SK-N-SH treated with all-trans-retinoic acid at 6 μM for 48 hours (cell line): ENCODE data around the gene KIAA1755.

ENCODE experiments used
- ATAC-seq: fragments of 200-7000 bp; cut with Tn5 transposase; 3 replicates; pipeline ENCODE4 v1.9.1; 2020; ENCODE audit warnings: mild to moderate bottlenecking, moderate library complexity
- ARNTL ChIP-seq: fragments of 450-650 bp; formaldehyde crosslinking; IDR thresholded peaks from 2 replicates; pipeline ENCODE4 v1.5.0; 2020; ENCODE audit warnings: low read depth, mild to moderate bottlenecking, moderate library complexity, borderline replicate concordance
- BACH2 ChIP-seq: fragments of 250-450 bp; sonication (Bioruptor Pico); IDR thresholded peaks from 2 replicates; pipeline ENCODE4 v1.9.0; 2021; ENCODE audit warnings: mild to moderate bottlenecking, borderline replicate concordance
- CSDC2 ChIP-seq: fragments of 250-450 bp; sonication (Bioruptor Pico); IDR thresholded peaks from 2 replicates; pipeline ENCODE4 v1.5.0; 2020; ENCODE audit warnings: mild to moderate bottlenecking, moderate library complexity
- ESRRG ChIP-seq: fragments of 250-450 bp; sonication (Bioruptor Pico); IDR thresholded peaks from 2 replicates; pipeline ENCODE4 v1.6.1; 2021; ENCODE audit warnings: mild to moderate bottlenecking
- GLIS3 ChIP-seq: fragments of 250-450 bp; sonication (Bioruptor Pico); IDR thresholded peaks from 2 replicates; pipeline ENCODE4 v1.5.0; 2020; ENCODE audit warnings: mild to moderate bottlenecking, moderate library complexity
- ISL1 ChIP-seq: fragments of 250-450 bp; sonication (Bioruptor Pico); IDR thresholded peaks from 2 replicates; pipeline ENCODE4 v2.1.2; 2022; ENCODE audit warnings: mild to moderate bottlenecking, moderate library complexity
- OSR1 ChIP-seq: fragments of 250-450 bp; sonication (Bioruptor Pico); IDR thresholded peaks from 2 replicates; pipeline ENCODE4 v1.8.0; 2022; ENCODE audit warnings: moderate library complexity, mild to moderate bottlenecking, inconsistent platforms
- PPARA ChIP-seq: fragments of 250-450 bp; sonication (Bioruptor Pico); IDR thresholded peaks from 2 replicates; pipeline ENCODE4 v1.5.0; 2020; ENCODE audit warnings: mild to moderate bottlenecking, borderline replicate concordance
- RARB ChIP-seq: fragments of 250-450 bp; sonication (Bioruptor Pico); IDR thresholded peaks from 2 replicates; pipeline ENCODE4 v1.8.0; 2021; ENCODE audit warnings: mild to moderate bottlenecking, moderate library complexity
- SNAI2 ChIP-seq: fragments of 250-450 bp; sonication (Bioruptor Pico); IDR thresholded peaks from 2 replicates; pipeline ENCODE4 v1.5.0; 2020; ENCODE audit warnings: mild to moderate bottlenecking, moderate library complexity
- TCF4 ChIP-seq: fragments of 250-450 bp; sonication (Bioruptor Pico); IDR thresholded peaks from 2 replicates; pipeline ENCODE4 v1.8.0; 2021; ENCODE audit warnings: mild to moderate bottlenecking, moderate library complexity, borderline replicate concordance
- ZC3H10 ChIP-seq: fragments of 250-450 bp; sonication (Bioruptor Pico); IDR thresholded peaks from 2 replicates; pipeline ENCODE4 v1.5.1; 2021; ENCODE audit warnings: mild to moderate bottlenecking, moderate library complexity
- ZFP3 ChIP-seq: fragments of 250-450 bp; sonication (Bioruptor Pico); IDR thresholded peaks from 2 replicates; pipeline ENCODE4 v1.5.0; 2020; ENCODE audit warnings: mild to moderate bottlenecking, moderate library complexity
- ZFP30 ChIP-seq: fragments of 450-650 bp; formaldehyde crosslinking; IDR thresholded peaks from 2 replicates; pipeline ENCODE4 v1.5.0; 2022; ENCODE audit warnings: mild to moderate bottlenecking, moderate library complexity
- ZNF565 ChIP-seq: fragments of 450-650 bp; formaldehyde crosslinking; conservative IDR thresholded peaks from 2 replicates; pipeline ENCODE4 v1.5.0; 2020; ENCODE audit warnings: low read depth, mild to moderate bottlenecking, moderate library complexity
- ZNF70 ChIP-seq: fragments of 450-650 bp; formaldehyde crosslinking; IDR thresholded peaks from 2 replicates; pipeline ENCODE4 v1.5.0; 2020; ENCODE audit warnings: mild to moderate bottlenecking, moderate library complexity
- ZNF8 ChIP-seq: fragments of 450-650 bp; formaldehyde crosslinking; IDR thresholded peaks from 2 replicates; pipeline ENCODE4 v1.5.0; 2020; ENCODE audit warnings: mild to moderate bottlenecking, moderate library complexity
- TF ChIP-seq, protein P1 (sequence below): fragments of 250-450 bp; sonication (Bioruptor Pico); IDR thresholded peaks from 2 replicates; pipeline ENCODE4 v1.5.1; 2020; ENCODE audit warnings: low read depth, mild to moderate bottlenecking, moderate library complexity
- TF ChIP-seq, protein P2 (sequence below): fragments of 250-450 bp; sonication (Bioruptor Pico); IDR thresholded peaks from 2 replicates; pipeline ENCODE4 v1.5.1; 2021; ENCODE audit warnings: mild to moderate bottlenecking, moderate library complexity
- TF ChIP-seq, protein P3 (sequence below): fragments of 250-450 bp; sonication (Bioruptor Pico); IDR thresholded peaks from 2 replicates; pipeline ENCODE4 v1.8.0; 2021; ENCODE audit warnings: low read depth, mild to moderate bottlenecking, moderate library complexity, borderline replicate concordance
- TF ChIP-seq, protein P4 (sequence below): fragments of 250-450 bp; sonication (Bioruptor Pico); IDR thresholded peaks from 2 replicates; pipeline ENCODE4 v1.5.0; 2020; ENCODE audit warnings: mild to moderate bottlenecking, moderate library complexity
- TF ChIP-seq, protein P5 (sequence below): fragments of 250-450 bp; sonication (Bioruptor Pico); IDR thresholded peaks from 2 replicates; pipeline ENCODE4 v1.8.0; 2020; ENCODE audit warnings: mild to moderate bottlenecking, moderate library complexity, borderline replicate concordance

KIAA1755 gene

DNA sequence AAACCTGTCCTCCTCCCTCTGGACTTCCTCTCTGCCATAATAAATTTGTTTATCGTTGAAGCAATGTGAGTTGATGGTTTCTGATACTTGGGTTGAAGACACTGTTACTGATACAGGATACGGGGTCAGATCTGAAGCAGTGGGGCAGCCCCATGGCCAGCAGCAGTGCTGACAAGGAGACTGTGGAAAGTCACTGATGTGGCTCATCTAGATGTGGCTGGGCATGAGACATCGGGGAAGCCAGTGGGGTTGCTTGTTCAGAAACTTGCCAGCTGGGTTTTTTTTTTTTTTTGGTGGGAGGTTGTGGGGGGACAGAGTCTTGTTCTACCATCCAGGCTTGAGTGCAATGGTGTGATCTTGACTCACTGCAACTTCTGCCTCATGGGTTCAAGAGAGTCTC lies 40.8 kb upstream of the KIAA1755 start:
- no peak for ATAC-seq

DNA sequence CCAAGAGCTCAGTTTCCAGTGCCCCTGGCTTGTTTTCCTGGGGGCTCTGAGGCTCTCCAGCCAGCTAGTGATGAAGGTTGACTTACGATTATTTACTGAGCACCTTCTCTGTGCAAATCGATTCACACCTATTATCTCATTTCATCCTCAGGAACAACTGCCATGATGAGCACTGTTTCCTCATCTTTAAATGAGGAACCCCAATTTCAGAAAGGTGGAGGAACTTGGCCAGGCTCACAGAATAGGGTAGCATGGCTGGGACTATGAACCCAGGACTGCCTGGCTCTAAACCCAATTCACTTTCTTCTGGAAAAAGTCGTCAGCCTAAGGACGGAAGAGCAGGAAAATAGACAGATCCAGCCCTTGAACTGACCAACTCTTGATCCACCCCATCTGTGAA lies 39.9 kb upstream of the KIAA1755 start:
- no peak for TF ChIP-seq ISL1 (CRISPR knock-in tag)
- TF ChIP-seq PPARA (CRISPR knock-in tag): no peak
- no peak for TF ChIP-seq ARNTL (CRISPR knock-in tag)
- TF ChIP-seq, protein P1, sequence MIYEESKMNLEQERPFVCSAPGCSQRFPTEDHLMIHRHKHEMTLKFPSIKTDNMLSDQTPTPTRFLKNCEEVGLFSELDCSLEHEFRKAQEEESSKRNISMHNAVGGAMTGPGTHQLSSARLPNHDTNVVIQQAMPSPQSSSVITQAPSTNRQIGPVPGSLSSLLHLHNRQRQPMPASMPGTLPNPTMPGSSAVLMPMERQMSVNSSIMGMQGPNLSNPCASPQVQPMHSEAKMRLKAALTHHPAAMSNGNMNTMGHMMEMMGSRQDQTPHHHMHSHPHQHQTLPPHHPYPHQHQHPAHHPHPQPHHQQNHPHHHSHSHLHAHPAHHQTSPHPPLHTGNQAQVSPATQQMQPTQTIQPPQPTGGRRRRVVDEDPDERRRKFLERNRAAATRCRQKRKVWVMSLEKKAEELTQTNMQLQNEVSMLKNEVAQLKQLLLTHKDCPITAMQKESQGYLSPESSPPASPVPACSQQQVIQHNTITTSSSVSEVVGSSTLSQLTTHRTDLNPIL (CRISPR knock-in tag): no peak
- TF ChIP-seq ZC3H10 (CRISPR knock-in tag): no peak
- no peak for TF ChIP-seq TCF4 (CRISPR knock-in tag)
- TF ChIP-seq ZNF8 (CRISPR knock-in tag): no peak
- ATAC-seq: no peak

More for the DNA sequence above, 40.8 kb upstream of the KIAA1755 start:
- no peak for TF ChIP-seq ZC3H10 (CRISPR knock-in tag)
- no peak for TF ChIP-seq RARB (CRISPR knock-in tag)
- TF ChIP-seq CSDC2 (CRISPR knock-in tag): no peak
- TF ChIP-seq ESRRG (CRISPR knock-in tag): no peak
- TF ChIP-seq ZNF70 (CRISPR knock-in tag): no peak
- TF ChIP-seq, protein P2, sequence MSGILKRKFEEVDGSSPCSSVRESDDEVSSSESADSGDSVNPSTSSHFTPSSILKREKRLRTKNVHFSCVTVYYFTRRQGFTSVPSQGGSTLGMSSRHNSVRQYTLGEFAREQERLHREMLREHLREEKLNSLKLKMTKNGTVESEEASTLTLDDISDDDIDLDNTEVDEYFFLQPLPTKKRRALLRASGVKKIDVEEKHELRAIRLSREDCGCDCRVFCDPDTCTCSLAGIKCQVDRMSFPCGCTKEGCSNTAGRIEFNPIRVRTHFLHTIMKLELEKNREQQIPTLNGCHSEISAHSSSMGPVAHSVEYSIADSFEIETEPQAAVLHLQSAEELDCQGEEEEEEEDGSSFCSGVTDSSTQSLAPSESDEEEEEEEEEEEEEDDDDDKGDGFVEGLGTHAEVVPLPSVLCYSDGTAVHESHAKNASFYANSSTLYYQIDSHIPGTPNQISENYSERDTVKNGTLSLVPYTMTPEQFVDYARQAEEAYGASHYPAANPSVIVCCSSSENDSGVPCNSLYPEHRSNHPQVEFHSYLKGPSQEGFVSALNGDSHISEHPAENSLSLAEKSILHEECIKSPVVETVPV (CRISPR knock-in tag): no peak
- no peak for TF ChIP-seq TCF4 (CRISPR knock-in tag)
- TF ChIP-seq PPARA (CRISPR knock-in tag): no peak
- TF ChIP-seq ZFP30 (CRISPR knock-in tag): no peak
- TF ChIP-seq OSR1: no peak
- TF ChIP-seq ZFP3 (CRISPR knock-in tag): no peak
- no peak for TF ChIP-seq GLIS3
- TF ChIP-seq, protein P1 (CRISPR knock-in tag): no peak
- TF ChIP-seq BACH2: no peak
- TF ChIP-seq, protein P3, sequence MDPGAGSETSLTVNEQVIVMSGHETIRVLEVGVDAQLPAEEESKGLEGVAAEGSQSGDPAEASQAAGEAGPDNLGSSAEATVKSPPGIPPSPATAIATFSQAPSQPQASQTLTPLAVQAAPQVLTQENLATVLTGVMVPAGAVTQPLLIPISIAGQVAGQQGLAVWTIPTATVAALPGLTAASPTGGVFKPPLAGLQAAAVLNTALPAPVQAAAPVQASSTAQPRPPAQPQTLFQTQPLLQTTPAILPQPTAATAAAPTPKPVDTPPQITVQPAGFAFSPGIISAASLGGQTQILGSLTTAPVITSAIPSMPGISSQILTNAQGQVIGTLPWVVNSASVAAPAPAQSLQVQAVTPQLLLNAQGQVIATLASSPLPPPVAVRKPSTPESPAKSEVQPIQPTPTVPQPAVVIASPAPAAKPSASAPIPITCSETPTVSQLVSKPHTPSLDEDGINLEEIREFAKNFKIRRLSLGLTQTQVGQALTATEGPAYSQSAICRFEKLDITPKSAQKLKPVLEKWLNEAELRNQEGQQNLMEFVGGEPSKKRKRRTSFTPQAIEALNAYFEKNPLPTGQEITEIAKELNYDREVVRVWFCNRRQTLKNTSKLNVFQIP (CRISPR knock-in tag): no peak
- TF ChIP-seq SNAI2: no peak
- TF ChIP-seq ZNF8 (CRISPR knock-in tag): no peak

DNA sequence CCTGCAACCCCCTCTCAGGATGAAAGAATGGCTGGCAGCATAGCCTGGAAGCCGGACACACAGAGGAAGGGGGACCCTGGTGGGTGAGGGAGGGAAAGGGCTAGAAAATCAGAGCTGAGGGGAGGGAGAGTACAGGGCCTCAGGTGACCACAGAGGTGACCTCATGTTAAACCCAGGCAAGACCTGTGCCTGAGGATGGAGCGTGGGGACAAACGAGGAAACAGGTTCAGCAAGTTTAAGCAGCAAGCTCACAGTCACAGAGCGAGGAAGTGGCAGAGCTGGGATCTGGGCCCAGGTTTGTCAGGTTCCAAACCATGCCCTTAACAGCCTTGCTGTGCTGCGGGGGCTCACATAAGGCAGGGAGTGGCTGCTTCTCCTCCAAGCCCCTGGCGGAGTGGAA lies 39.4 kb upstream of the KIAA1755 start:
- no peak for ATAC-seq
- no peak for TF ChIP-seq ZNF70 (CRISPR knock-in tag)
- TF ChIP-seq, protein P3 (CRISPR knock-in tag): no peak
- TF ChIP-seq, protein P4, sequence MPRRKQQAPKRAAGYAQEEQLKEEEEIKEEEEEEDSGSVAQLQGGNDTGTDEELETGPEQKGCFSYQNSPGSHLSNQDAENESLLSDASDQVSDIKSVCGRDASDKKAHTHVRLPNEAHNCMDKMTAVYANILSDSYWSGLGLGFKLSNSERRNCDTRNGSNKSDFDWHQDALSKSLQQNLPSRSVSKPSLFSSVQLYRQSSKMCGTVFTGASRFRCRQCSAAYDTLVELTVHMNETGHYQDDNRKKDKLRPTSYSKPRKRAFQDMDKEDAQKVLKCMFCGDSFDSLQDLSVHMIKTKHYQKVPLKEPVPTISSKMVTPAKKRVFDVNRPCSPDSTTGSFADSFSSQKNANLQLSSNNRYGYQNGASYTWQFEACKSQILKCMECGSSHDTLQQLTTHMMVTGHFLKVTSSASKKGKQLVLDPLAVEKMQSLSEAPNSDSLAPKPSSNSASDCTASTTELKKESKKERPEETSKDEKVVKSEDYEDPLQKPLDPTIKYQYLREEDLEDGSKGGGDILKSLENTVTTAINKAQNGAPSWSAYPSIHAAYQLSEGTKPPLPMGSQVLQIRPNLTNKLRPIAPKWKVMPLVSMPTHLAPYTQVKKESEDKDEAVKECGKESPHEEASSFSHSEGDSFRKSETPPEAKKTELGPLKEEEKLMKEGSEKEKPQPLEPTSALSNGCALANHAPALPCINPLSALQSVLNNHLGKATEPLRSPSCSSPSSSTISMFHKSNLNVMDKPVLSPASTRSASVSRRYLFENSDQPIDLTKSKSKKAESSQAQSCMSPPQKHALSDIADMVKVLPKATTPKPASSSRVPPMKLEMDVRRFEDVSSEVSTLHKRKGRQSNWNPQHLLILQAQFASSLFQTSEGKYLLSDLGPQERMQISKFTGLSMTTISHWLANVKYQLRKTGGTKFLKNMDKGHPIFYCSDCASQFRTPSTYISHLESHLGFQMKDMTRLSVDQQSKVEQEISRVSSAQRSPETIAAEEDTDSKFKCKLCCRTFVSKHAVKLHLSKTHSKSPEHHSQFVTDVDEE (CRISPR knock-in tag): no peak
- no peak for TF ChIP-seq ESRRG (CRISPR knock-in tag)
- TF ChIP-seq ZC3H10 (CRISPR knock-in tag): no peak
- TF ChIP-seq ZFP30 (CRISPR knock-in tag): no peak
- no peak for TF ChIP-seq ZNF8 (CRISPR knock-in tag)
- TF ChIP-seq, protein P5, sequence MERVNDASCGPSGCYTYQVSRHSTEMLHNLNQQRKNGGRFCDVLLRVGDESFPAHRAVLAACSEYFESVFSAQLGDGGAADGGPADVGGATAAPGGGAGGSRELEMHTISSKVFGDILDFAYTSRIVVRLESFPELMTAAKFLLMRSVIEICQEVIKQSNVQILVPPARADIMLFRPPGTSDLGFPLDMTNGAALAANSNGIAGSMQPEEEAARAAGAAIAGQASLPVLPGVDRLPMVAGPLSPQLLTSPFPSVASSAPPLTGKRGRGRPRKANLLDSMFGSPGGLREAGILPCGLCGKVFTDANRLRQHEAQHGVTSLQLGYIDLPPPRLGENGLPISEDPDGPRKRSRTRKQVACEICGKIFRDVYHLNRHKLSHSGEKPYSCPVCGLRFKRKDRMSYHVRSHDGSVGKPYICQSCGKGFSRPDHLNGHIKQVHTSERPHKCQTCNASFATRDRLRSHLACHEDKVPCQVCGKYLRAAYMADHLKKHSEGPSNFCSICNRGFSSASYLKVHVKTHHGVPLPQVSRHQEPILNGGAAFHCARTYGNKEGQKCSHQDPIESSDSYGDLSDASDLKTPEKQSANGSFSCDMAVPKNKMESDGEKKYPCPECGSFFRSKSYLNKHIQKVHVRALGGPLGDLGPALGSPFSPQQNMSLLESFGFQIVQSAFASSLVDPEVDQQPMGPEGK (CRISPR knock-in tag): no peak
- no peak for TF ChIP-seq ARNTL (CRISPR knock-in tag)
- TF ChIP-seq TCF4 (CRISPR knock-in tag): no peak
- TF ChIP-seq OSR1: no peak
- no peak for TF ChIP-seq GLIS3
- no peak for TF ChIP-seq CSDC2 (CRISPR knock-in tag)
- TF ChIP-seq ZNF565: no peak
- TF ChIP-seq, all 23 proteins: peak for 0
